Measurements from ENCODE around the gene POLE4.

- TF ChIP-seq EZH2 (IDR thresholded peaks at IDR 0.05; ENCODE audit: borderline replicate concordance, low read length), result no peak
- TF ChIP-seq CTCF (conservative IDR thresholded peaks at IDR 0.05 in 1 of 2, IDR thresholded peaks at IDR 0.05 in 1 of 2; ENCODE audit: extremely low read depth in 1 of 2, insufficient read depth in 1 of 2, low read depth in 1 of 2, low read length in 2 of 2), result no peak
Observed at GRCh38 chr2:75007819-75008218, 49.4 kb downstream of the POLE4 start.

Data from mammary epithelial cell (primary cell).